Adrenal gland (tissue), 5 donors: ENCODE data around the gene MTFR1L.

Experiments
- POLR2A ChIP-seq, 2 donors: fragments of 450-650 bp; IDR thresholded peaks; one replicate each; pipeline ENCODE4 v1.6.1; 2017; ENCODE audit warnings: antibody characterized with exemption in 2 of 2, mild to moderate bottlenecking in 2 of 2, moderate library complexity in 1 of 2
- TF ChIP-seq, protein P1 (sequence below), 6 experiments: fragments of 450-650 bp in 4 of 6; fragments of 200-600 bp in 2 of 6; sonication (generic) in 1 of 6; IDR thresholded peaks; 1 replicate in 5 of 6; 2 replicates in 1 of 6; pipeline versions ENCODE4 v1.5.1 to v1.8.0; 2016 to 2021; ENCODE audit warnings: antibody characterized with exemption in 6 of 6, mild to moderate bottlenecking in 2 of 6, moderate library complexity in 1 of 6
- donor health status: DM: no; HTN: no; CAD: no.

DNA sequence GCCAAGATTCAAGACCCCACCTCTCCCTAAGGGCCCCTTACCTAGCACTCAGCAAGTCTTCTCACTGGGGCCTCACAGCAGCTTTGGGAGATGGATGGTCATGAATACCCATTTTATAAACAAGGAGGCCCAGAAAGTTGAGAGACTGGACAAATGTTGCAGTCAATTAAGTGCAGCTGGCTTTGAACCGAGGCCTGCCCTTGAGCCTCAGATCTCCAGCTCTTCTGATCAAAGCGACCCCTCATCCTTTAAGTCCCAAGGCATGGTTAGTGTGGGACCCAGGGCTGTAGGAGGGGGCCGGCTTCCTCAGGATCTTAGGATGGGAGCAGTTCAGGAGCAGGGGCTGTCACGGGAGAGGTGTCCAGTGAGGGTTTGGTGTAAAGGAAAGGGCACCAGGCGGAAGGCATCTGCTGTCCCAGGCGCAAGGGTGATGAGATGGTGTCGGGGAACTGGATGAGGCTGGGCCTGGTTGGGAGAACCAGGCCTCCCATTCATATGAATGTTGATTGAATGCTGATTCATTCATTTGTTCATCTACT, 5.1 kb upstream of the MTFR1L start:
- TF ChIP-seq, protein P1, sequence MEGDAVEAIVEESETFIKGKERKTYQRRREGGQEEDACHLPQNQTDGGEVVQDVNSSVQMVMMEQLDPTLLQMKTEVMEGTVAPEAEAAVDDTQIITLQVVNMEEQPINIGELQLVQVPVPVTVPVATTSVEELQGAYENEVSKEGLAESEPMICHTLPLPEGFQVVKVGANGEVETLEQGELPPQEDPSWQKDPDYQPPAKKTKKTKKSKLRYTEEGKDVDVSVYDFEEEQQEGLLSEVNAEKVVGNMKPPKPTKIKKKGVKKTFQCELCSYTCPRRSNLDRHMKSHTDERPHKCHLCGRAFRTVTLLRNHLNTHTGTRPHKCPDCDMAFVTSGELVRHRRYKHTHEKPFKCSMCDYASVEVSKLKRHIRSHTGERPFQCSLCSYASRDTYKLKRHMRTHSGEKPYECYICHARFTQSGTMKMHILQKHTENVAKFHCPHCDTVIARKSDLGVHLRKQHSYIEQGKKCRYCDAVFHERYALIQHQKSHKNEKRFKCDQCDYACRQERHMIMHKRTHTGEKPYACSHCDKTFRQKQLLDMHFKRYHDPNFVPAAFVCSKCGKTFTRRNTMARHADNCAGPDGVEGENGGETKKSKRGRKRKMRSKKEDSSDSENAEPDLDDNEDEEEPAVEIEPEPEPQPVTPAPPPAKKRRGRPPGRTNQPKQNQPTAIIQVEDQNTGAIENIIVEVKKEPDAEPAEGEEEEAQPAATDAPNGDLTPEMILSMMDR (IDR thresholded peaks at IDR 0.05), result no peak
- TF ChIP-seq POLR2A (IDR thresholded peaks at IDR 0.05), result no peak
